HG02642 (cell line): ENCODE measurements around the gene CEP68.

ENCODE experiments used
- ATAC-seq: cut with Tn5 transposase; IDR thresholded peaks from one replicate; pipeline ENCODE4 v1.9.1; 2021; ENCODE audit warnings: mild to moderate bottlenecking; ENCODE audit not compliant: unreplicated experiment, poor library complexity

Gene CEP68

DNA sequence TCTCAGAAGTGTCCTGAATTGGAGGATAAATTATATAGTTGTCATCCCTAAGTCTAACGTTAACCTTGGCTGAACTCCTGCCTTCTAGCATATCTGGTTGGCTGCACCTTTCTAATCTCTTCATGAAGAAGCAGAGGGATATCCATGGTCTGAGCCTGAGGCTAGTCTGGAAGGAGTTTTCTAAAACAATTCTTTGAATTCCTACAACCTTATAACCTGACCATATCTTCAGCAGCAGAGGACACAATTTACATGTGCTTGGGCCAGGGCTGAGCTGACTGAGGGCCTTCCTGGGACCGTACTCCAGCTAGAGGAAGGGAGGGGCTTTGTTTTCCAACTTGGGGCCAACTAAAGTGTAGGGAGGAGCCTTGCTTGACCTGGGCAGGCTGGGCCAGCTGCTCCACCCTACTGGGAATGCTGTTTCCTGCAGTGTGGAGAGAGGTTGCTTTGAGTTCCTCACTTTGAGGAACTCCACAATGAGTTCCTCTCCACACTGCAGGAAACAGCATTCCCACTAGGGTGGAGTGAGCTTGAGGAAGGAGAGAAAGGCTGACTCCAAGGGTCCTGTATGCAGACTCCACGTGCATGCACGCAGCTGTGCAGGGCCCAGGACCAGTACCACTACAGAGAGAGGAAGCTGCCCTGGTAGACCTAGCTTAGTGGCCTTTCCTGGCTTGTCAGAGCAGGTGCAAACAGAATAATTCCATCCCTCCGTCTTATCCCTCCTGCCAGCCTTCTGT lies 19.6 kb downstream of the CEP68 start:
- no peak for ATAC-seq

DNA sequence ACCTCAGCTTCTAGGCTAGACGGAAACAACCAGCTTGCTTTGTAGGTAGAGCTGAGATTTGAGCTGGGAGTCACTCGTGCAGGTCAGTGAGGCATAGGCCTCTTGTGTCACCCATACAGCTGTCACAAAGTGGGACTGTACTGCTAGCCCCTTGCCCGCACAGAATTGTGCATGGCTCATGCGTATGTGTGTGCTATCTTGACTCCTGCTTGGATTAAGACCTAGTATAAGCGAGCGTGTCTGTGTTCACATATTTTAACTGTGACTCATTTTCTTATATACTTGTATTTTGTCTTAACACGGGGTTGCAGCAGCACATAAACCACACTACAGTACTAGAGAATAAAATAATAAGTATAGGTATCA lies 20.1 kb downstream of the CEP68 start:
- ATAC-seq, result no peak

DNA sequence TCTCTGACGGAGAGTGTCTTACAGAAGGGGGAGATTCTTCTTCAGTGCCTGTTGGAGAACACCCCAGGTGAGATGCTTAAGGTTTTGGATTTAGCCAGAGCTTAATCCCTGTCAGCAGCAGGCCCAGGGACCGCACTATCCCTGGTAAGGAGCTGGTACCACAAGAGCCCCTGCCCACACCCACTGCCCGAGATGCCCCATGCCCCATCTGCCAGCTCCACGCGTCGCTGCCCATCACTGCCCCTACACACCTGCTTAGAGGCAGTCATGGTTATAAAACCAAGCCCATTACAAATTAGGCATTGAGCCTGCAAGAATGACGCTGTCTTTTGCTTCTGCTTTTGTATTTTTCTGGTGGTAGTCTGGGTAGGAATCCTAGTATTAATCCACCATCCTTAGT lies 21.7 kb downstream of the CEP68 start:
- no peak for ATAC-seq

DNA sequence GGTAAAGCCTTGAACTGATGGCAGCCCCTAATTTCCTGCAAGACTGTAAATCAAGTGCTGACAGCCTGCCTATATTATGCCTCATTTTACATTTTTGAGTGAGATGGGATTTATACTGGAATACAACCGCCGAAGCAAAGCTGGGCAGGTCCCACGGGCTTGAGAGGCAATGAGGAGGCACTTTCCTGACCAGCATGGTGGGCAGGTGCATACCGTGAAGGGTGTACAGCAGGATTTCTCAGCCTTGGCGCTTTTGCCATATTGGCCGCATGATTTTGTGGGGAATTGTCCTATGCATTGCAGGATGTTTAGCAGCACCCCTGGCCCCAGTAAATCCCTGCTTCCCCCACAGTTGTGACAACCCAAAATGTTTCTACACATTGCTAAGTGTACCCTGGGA lies 22.8 kb downstream of the CEP68 start:
- ATAC-seq, result no peak

DNA sequence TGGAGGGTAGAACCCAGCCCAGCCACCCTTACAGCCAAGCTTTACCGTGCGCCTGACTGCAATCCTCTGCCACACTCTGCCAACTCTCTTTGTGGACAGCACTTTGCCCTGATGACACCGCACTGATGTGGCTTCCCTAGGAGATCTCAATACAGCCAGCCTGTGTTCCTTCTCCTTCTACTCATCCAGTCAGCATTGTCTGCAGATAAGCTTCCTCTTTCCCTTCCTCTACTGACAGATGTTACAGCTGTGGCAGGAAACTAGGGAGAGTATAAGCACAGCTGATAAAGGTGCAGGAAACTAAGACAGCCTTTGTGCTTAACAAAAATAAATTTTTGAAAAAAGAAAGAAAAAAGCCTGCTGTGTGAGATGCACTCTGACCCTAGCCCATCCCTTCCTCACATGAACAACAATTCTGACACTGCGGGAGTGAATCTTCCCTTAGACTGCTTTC lies 25.0 kb downstream of the CEP68 start:
- ATAC-seq, result no peak

DNA sequence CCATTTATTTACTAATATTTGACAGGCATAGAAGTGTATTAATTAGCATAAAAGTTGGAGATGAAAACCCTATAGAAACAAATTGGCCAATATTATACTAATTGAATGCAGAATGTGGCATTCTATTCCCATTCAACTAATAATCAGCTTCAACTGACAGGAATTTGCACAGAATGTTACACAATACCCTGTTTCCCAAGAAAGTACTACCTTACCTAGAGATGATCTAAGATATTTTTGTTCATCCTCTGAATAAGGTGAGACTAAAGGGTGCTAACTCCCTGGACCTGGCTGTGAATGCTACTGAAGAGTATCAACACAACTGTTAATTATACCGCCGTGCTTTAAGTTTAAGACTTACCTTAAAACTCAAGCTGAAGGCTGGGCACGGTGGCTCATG lies 28.9 kb downstream of the CEP68 start:
- no peak for ATAC-seq

DNA sequence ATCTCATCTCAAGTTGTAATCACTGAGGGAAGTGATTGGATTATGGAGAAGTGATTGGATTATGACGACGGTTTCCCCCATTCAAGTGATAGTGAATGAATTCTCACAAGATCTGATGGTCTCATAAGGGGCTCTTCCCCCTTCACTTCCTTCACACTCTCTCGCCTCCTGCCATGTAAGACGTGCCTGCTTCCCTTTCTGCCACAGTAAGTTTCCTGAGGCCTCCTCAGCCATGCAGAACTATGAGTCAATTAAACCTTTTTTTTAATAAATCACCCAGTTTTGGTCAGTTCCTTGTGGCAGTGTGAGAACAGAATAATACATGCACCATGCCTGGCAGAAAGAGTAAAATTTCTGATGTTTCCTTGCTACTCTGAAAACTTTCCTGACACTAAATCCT lies 36.6 kb downstream of the CEP68 start:
- ATAC-seq, result no peak

DNA sequence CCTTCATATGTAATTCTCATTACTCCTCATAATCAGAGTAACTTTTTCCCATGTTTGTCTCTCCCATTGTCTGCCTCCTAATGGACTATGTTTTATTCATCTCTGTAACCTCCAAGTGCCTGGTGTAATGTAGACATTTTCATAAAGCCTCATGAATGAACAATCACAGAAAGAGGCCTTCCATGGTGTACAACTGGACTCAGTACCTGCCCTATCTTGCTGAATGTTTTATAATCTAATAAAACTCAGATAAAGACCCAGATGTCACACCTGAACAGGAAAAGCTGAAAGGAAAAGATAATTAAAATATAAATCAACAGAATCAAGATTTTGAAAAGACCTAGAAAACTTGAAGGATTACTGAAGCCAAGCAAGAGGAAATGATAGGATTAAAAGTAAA lies 37.0 kb downstream of the CEP68 start:
- no peak for ATAC-seq

DNA sequence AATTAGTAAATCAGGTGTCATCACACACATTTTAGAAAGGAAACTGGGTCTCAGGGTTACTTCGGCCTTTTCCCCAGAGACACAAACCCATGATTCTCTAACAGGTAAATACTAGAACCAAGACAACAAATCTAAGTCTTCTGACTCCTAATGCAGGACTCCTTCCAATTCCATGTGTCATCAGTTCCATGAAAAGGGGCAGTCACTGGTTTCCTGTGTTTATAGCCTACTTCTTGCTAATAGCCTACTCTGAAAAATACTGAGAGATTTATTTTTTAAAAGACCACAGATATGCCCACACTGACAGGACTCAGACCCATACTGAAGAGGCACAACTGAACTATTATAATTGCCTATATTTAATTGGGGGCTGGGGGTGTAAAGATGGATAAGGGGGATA lies 40.7 kb downstream of the CEP68 start:
- no peak for ATAC-seq

DNA sequence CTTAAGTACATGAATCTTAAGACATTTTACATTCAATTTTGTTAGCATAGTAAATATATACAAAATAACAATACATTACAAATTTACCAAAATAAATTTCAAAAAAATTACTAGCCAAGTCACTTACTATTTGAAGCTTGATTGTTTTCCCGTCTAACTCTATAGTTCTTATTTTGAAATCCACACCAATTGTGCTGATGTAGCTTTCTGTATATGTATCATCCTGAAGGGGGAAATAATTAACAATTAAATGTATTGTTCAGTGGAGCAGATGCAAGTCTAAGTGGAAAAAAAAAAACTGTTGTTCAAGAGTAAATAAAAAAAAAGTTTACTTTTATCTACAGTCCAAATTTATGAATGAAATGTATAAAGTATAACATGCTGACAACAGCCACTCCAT lies 41.6 kb downstream of the CEP68 start:
- ATAC-seq, result no peak

DNA sequence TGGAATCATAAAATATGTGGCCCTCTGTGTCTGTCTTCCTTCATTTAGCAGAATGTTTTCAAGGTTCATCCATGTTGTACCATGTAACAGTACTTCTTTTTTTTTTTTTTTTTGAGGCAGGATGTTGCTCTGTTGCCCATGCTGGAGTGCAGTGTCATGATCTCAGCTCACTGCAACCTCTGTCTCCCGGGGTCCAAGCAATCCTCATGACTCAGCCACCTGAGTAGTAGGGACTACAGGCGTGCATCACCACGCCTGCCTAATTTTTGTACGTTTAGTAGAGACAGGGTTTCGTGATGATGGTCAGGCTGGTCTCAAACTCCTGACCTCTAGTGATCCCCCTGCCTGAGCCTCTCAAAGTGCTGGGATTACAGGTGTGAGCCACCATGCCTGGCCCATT lies 42.5 kb downstream of the CEP68 start:
- ATAC-seq, result no peak

DNA sequence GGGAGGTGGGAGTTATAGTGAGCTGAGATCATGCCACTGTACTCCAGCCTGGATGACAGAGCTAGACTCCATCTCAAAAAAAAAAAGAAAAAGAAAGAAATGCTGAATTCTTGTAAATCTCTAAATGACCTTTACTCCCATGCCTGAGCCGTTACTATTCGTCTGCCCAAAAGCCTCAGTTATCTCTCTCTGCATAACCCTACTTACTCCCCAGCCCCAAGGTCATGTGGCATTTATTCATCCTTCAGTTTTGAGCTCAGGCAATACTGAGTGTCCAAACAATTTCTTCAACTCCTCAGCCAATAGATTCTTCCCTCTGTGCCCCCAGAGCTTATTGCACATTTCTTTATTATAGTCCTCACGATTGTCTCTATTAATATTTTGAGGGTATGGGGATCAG lies 44.9 kb downstream of the CEP68 start:
- ATAC-seq, result no peak

DNA sequence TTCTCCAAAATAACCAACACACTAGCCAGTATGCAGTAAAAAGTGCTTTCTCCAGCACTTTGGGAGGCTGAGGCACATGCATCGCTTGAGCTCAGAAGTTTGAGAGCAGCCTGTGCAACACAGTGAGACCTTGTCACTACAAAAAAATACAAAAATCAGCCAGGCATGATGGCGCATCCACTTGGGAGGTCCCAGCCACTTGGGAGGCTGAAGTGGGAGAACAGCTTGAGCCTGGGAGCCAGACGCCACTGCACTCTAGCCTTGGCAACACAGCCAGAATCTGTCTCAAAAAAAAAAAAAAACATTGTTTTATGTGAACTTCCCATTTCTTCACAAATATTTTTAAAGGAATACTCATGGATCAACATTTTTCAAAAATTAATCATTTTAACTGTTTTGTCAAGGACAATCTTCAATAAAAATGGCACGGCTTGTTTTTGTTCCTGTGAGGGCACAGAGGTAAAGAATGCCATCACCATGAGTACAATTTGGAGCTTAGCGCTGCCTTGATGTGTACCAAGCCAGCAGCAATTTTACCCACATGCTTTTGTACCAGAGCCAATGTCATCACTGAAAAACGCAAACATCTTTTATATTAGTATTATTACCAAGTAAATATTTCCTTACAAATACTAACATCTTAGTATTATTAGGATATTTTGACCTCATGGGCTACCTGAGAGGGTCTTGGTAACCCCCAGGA lies 46.9 kb downstream of the CEP68 start:
- ATAC-seq, result no peak

DNA sequence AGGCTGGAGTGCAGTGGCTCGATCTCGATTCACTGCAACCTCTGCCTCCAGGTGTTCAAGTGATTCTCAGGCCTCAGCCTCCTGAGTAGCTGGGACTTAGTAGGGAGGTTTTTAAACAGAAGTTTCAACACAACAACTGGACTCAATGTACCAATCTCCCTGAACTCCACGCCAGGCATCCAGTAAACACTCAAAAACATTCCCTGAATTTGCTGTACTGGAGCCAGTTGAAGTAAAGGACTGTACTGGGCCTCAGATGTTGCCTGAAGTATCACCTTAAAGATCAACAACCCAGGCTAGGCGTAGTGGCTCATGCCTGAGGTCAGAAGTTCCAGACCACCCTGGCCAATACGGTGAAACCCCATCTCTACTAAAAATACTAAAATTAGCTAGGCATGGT lies 51.3 kb downstream of the CEP68 start:
- no peak for ATAC-seq

DNA sequence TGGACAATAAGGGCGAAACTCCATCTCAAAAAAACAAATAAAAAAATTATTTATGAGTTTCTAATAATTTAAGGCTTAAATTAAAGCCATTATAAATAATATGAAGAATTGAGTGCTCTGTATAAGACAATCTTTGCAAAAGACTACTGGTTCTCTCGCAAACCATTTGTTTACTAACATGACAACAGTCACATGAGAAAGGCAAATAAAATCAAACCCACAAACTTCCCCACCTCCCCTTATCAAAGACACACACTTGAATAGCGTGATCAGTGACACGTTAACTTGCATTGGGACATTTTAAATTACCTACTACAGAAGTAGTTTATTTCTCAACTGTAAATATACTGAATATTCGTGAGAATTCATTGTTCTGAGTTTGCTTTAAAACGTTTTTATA lies 52.6 kb downstream of the CEP68 start:
- ATAC-seq, result no peak

DNA sequence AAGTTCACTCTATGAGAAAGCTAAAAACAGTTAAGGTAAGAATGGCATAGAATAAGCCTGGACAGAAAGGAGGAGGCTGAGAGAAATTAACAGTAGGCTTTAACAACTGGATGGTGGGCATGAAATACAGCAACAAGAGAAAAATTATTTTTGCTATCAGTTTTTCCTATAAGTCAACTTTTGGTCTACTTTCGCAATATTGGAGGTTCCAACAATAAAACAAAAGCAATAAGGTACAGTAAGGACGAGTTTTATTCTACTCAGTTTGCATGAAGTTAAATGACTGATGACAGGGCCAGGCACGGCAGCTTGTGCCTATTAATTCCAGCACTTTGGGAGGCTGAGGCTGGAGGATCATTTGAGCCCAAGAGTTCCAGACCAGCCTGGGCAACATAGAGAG lies 56.4 kb downstream of the CEP68 start:
- no peak for ATAC-seq

DNA sequence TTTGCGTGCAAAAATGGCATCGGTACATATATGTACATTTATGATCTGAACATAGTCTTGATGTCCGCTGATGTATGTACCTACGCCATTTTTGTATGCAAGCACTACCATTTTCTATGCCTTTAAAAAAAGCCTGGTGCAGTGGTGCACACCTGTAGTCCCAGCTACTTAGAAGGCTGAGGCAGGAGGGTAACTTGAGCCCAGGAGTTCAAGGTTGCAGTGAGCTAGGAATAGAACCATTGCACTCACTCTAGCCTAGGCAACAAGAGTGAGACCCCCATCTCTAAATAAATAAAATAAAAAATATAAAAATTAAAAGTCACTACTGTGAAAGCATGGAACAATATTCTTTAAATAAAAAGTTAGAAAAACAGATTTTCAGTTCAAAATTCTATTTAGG lies 57.0 kb downstream of the CEP68 start:
- ATAC-seq, result no peak

DNA sequence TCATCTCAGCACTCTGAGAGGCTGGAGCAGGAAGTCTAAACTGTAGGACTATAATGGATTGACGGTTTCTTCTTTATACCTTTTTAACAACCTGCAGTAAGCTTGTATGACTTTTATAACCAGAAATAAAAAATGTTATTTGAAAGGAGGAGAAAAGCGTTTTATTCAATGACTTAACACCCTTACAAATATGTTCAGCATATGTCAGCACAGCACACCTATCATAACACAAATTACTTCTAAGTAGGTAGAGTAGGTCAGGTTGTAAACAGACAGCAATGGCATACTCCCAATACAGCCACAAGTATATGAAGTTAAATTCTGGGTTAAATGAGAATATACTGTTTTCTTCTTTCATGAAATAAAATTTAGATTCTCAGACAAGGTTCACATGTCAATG lies 57.6 kb downstream of the CEP68 start:
- ATAC-seq, result no peak

DNA sequence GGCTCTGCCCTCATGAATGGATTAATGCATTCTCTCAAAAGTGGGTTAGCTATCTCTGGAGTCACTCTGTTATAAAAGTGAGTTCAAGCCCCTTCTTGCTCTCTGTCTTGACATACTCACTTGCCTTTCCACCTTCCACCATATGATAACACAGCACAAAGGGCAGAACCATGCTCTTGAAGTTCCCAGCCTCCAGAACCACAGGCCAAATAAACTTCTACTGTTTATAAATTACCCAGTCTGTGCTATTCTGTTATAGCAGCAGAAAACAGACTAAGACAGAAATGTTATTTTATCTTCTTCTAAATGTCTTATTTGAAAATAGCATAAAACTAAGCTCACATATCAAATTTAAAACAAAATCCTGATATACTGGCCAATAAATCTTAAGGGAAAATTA lies 58.7 kb downstream of the CEP68 start:
- ATAC-seq, result no peak

DNA sequence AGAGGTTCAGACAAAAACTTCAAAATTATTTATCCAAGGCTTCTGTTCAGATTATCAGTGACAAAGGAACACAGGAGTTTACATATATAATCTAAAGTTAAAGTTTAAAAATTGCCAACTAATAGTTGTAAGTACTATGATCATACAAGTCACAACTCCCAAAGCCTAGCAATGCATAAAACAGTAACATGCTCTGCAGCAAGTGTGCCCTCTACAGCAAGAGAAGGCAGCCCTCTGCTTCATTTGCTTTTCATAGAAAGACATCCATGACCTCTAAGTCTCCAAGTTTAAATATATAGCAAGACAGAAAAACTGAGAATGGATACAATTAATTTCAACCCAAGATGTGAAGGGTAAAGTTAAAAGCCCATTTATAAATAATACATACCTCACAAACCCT lies 60.4 kb downstream of the CEP68 start:
- no peak for ATAC-seq

DNA sequence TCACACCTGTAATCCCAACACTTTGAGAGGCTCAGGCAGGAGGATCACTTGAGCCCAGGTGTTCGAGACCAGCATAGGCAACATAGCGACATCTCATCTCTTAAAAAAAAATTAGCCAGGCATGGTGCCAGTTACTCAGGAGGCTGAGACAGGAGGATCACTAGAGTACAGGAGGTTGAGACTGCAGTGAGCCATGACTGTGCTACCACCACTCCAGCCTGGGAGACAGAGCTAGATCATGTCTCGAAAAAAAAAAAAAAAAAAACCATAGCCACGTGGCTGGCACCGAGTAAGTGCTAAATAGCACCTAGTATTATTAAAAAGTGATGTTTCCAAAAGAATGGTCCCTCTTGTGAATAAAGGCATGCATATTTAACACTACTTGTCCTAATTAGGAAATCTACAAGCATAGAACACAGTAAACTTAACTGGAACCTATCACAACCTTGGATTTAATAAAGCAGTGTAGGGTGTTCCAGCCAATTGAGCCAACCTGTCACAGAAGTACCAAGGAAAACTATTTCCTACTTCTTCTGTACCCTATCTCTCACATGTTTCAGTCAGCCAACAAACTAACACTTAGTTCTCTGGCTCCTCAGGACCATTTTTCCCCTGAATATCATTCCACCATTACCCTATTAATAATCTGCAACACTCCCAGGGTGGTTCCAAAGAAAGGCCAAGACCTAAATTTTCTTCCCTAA lies 64.9 kb downstream of the CEP68 start:
- ATAC-seq, result no peak

DNA sequence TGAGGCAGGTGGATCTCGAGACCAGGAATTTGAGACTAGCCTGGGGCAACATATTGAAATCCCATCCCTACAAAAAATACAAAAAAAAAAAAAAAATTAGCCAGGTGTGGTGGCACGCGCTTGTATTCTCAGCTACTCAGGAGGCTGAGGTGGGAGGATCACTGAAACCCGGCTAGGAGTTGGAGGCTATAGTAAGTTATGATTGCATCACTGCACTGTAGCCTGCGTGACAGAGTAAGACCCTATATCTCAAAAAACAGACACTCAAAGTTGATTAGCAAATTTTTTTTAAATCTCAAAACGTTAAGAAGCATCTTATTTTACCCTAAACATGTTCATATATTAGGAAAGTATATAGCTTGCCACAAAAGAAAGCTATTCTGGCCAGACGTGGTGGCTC lies 66.1 kb downstream of the CEP68 start:
- ATAC-seq, result no peak
